ENCODE results near the gene FYN.

Gene FYN

DNA sequence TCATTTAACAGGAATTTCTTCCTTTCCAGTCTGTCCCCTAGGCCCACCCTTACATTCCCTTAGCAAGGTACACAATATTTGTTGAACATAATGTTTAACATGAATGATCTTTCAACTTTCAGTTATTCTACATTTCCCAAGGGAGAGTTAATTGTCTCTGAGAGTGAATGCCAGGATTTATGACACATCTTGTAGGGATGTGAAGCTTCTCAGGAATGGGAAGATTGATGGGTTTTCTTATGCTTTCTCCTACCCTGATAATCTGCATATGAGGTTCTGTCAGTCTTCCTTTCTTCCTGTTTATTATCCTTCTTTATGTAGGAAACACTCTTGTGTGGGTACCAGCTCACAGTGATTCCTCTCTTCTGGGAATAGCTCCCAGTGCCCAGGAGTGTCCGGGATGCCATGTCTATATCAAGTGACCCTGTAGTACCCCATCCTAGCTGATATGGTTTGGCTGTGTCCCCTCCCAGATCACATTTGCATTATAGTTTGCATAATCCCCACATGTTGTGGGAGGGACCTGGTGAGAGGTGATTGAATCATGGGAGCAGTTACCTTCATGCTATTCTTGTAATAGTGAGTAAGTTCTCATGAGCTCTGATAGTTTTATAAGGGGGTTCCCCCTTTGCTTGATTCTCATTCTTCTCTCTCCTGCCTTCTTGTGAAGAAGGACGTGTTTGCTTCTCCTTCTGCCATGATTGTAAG lies 7.1 kb upstream of the FYN start:
- no peaks in the 10 kb centered on the region for H3K36me3 ChIP-seq (ENCODE audit: control insufficient read depth, low read depth, low read length)
- no peaks in the 10 kb centered on the region for H3K27me3 ChIP-seq (ENCODE audit: control insufficient read depth, insufficient read depth, low read length)
- H3K4me3 ChIP-seq (ENCODE audit: low read length): no peak overlapping the region
- no peaks in the 10 kb centered on the region for H3K9me3 ChIP-seq (ENCODE audit: control insufficient read depth, low read depth, low read length)
- H3K9ac ChIP-seq (ENCODE audit: low read length): no peak overlapping the region
- H3K27ac ChIP-seq (ENCODE audit: low read length): no peak overlapping the region
- peaks cover 11% of the 10 kb centered on the region for H3K4me1 ChIP-seq (ENCODE audit: control insufficient read depth, low read depth, low read length)

DNA sequence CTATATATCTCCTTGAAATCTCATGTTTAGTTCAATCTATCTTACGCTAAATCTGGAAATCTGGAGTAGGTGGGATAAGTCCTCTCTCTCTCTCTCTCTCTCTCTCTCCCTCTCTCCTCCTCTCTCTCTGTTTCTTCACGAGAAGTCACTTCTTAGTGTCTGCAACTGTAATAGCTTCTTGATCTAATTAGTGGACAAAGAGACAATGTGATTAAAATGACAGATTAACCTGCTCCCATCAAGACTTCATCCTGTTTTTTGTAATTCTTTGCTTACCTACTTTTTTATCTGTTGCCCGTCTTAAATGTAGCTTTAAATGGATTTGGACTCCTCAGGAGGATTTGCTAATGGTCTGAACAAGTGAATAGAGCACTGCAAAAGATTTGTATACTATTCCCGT lies 2.5 kb upstream of the FYN start:
- Histone ChIP-seq H3K27ac (ENCODE audit: low read length) (no peak overlapping the region), H3K9me3 (ENCODE audit: control insufficient read depth, low read depth, low read length) (no peaks in the 10 kb centered on the region), H3K4me3 (ENCODE audit: low read length) (no peak overlapping the region), H3K9ac (ENCODE audit: low read length) (no peak overlapping the region), H3K4me1 (ENCODE audit: control insufficient read depth, low read depth, low read length) (peaks cover 8% of the 10 kb centered on the region), H3K27me3 (ENCODE audit: control insufficient read depth, insufficient read depth, low read length) (peaks cover 6% of the 10 kb centered on the region), H3K36me3 (ENCODE audit: control insufficient read depth, low read depth, low read length) (no peaks in the 10 kb centered on the region)

GRCh38 chr6:111874025-111874415 lies 768 bp upstream of the FYN start:
- no peaks in the 10 kb centered on the region for H3K36me3 ChIP-seq (ENCODE audit: control insufficient read depth, low read depth, low read length)
- peak overlapping the region; percentile 87 for H3K4me3 ChIP-seq (ENCODE audit: low read length)
- no peak overlapping the region for H3K27ac ChIP-seq (ENCODE audit: low read length)
- H3K4me1 ChIP-seq (ENCODE audit: control insufficient read depth, low read depth, low read length): peaks cover 20% of the 10 kb centered on the region
- peaks cover 6% of the 10 kb centered on the region for H3K27me3 ChIP-seq (ENCODE audit: control insufficient read depth, insufficient read depth, low read length)
- H3K9ac ChIP-seq (ENCODE audit: low read length): peak overlapping the region; percentile 58
- no peaks in the 10 kb centered on the region for H3K9me3 ChIP-seq (ENCODE audit: control insufficient read depth, low read depth, low read length)

- H3K36me3 ChIP-seq (ENCODE audit: control insufficient read depth, low read depth, low read length): no peaks in the 10 kb centered on the region
- peaks cover 23% of the 10 kb centered on the region for H3K4me1 ChIP-seq (ENCODE audit: control insufficient read depth, low read depth, low read length)
- no peak overlapping the region for H3K27ac ChIP-seq (ENCODE audit: low read length)
- H3K9me3 ChIP-seq (ENCODE audit: control insufficient read depth, low read depth, low read length): no peaks in the 10 kb centered on the region
- peaks cover 6% of the 10 kb centered on the region for H3K27me3 ChIP-seq (ENCODE audit: control insufficient read depth, insufficient read depth, low read length)
- peak overlapping the region; percentile 67 for H3K9ac ChIP-seq (ENCODE audit: low read length)
- peak overlapping the region; percentile 74 for H3K4me3 ChIP-seq (ENCODE audit: low read length)
Measured at GRCh38 chr6:111872401-111873177, 663 bp downstream of the FYN start.

- H3K27ac ChIP-seq (ENCODE audit: low read length): peak overlapping the region; percentile 9
- peaks cover 23% of the 10 kb centered on the region for H3K4me1 ChIP-seq (ENCODE audit: control insufficient read depth, low read depth, low read length)
- H3K27me3 ChIP-seq (ENCODE audit: control insufficient read depth, insufficient read depth, low read length): peaks cover 6% of the 10 kb centered on the region
- H3K36me3 ChIP-seq (ENCODE audit: control insufficient read depth, low read depth, low read length): no peaks in the 10 kb centered on the region
- peak overlapping the region; percentile 74 for H3K4me3 ChIP-seq (ENCODE audit: low read length)
- H3K9ac ChIP-seq (ENCODE audit: low read length): peak overlapping the region; percentile 67
- no peaks in the 10 kb centered on the region for H3K9me3 ChIP-seq (ENCODE audit: control insufficient read depth, low read depth, low read length)
Measured at GRCh38 chr6:111871725-111872400, 1.4 kb downstream of the FYN start.

DNA sequence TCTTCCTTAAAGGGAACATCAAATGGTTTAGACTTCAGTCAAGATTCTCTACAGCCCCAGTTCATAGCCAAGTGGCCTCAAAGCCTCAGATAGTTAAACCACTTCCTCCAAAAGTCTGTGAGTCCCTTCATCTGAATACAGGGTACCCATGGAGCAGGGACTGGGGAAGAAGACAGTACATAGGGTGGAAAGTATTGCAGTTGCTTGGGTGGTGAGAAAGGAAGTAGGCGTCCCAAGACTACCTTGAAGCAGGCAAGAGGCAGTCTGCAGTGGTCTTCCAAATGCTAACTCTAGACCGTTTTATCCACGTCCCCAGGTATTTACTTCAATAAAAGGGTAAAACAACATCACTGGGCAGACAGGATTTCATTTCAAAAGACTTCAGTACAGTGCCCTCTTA lies 2.0 kb downstream of the FYN start:
- Histone ChIP-seq H3K36me3 (ENCODE audit: control insufficient read depth, low read depth, low read length) (no peaks in the 10 kb centered on the region), H3K27ac (ENCODE audit: low read length) (no peak overlapping the region), H3K4me3 (ENCODE audit: low read length) (peak overlapping the region; percentile 74), H3K27me3 (ENCODE audit: control insufficient read depth, insufficient read depth, low read length) (peaks cover 6% of the 10 kb centered on the region), H3K4me1 (ENCODE audit: control insufficient read depth, low read depth, low read length) (peaks cover 30% of the 10 kb centered on the region), H3K9me3 (ENCODE audit: control insufficient read depth, low read depth, low read length) (no peaks in the 10 kb centered on the region), H3K9ac (ENCODE audit: low read length) (peak overlapping the region; percentile 67)

GRCh38 chr6:111870742-111871064 lies 2.5 kb downstream of the FYN start:
- H3K9ac ChIP-seq (ENCODE audit: low read length): no peak overlapping the region
- H3K4me1 ChIP-seq (ENCODE audit: control insufficient read depth, low read depth, low read length): peaks cover 35% of the 10 kb centered on the region
- H3K9me3 ChIP-seq (ENCODE audit: control insufficient read depth, low read depth, low read length): no peaks in the 10 kb centered on the region
- no peak overlapping the region for H3K27ac ChIP-seq (ENCODE audit: low read length)
- H3K4me3 ChIP-seq (ENCODE audit: low read length): peak overlapping the region; percentile 74
- H3K27me3 ChIP-seq (ENCODE audit: control insufficient read depth, insufficient read depth, low read length): peaks cover 6% of the 10 kb centered on the region
- H3K36me3 ChIP-seq (ENCODE audit: control insufficient read depth, low read depth, low read length): no peaks in the 10 kb centered on the region

DNA sequence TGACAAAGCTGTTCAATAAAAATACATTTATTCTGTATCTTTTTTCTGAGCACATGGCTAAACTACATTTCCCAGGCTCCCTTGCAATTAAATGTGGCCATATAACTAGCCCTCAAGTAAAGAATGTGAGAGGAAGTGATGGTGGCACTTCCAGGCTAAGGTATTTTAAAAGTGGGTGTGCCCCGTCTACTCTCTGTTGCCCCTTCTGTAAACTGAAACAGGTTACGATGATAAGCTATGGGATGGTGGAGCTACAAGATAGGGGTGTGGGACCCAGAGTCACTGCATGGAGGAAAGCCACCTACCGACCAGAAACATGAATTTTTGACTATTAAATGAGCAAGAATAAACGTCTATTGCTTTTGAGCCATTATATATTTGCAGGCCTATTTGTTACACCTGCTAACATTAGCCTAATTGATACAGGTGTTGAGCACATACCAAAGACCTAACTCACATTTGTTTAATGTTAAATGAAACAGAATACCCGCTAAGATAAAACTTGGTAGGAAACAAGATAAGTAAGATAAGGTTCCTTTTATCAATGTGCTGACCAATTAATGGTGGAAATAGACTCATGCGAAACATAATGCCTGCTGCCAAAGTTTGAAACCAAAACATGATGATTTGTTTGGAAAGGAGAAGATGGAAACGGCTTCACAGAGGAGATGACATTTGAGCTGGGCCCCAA lies 3.1 kb downstream of the FYN start:
- H3K9ac ChIP-seq (ENCODE audit: low read length): no peak overlapping the region
- no peaks in the 10 kb centered on the region for H3K36me3 ChIP-seq (ENCODE audit: control insufficient read depth, low read depth, low read length)
- no peaks in the 10 kb centered on the region for H3K9me3 ChIP-seq (ENCODE audit: control insufficient read depth, low read depth, low read length)
- no peak overlapping the region for H3K4me3 ChIP-seq (ENCODE audit: low read length)
- H3K27me3 ChIP-seq (ENCODE audit: control insufficient read depth, insufficient read depth, low read length): peaks cover 6% of the 10 kb centered on the region
- no peak overlapping the region for H3K27ac ChIP-seq (ENCODE audit: low read length)
- peaks cover 36% of the 10 kb centered on the region for H3K4me1 ChIP-seq (ENCODE audit: control insufficient read depth, low read depth, low read length)

GRCh38 chr6:111866857-111867256 lies 6.4 kb downstream of the FYN start:
- Histone ChIP-seq H3K27ac (ENCODE audit: low read length) (no peak overlapping the region), H3K4me1 (ENCODE audit: control insufficient read depth, low read depth, low read length) (peaks cover 53% of the 10 kb centered on the region), H3K9me3 (ENCODE audit: control insufficient read depth, low read depth, low read length) (no peaks in the 10 kb centered on the region), H3K9ac (ENCODE audit: low read length) (no peak overlapping the region), H3K36me3 (ENCODE audit: control insufficient read depth, low read depth, low read length) (no peaks in the 10 kb centered on the region), H3K4me3 (ENCODE audit: low read length) (no peak overlapping the region), H3K27me3 (ENCODE audit: control insufficient read depth, insufficient read depth, low read length) (no peaks in the 10 kb centered on the region)

- no peaks in the 10 kb centered on the region for H3K27me3 ChIP-seq (ENCODE audit: control insufficient read depth, insufficient read depth, low read length)
- no peak overlapping the region for H3K27ac ChIP-seq (ENCODE audit: low read length)
- peaks cover 56% of the 10 kb centered on the region for H3K4me1 ChIP-seq (ENCODE audit: control insufficient read depth, low read depth, low read length)
- no peak overlapping the region for H3K9ac ChIP-seq (ENCODE audit: low read length)
- H3K4me3 ChIP-seq (ENCODE audit: low read length): no peak overlapping the region
- no peaks in the 10 kb centered on the region for H3K9me3 ChIP-seq (ENCODE audit: control insufficient read depth, low read depth, low read length)
- no peaks in the 10 kb centered on the region for H3K36me3 ChIP-seq (ENCODE audit: control insufficient read depth, low read depth, low read length)
Measured at GRCh38 chr6:111865909-111866546, 7.2 kb downstream of the FYN start.

GRCh38 chr6:111865049-111865585 lies 8.1 kb downstream of the FYN start:
- peaks cover 48% of the 10 kb centered on the region for H3K4me1 ChIP-seq (ENCODE audit: control insufficient read depth, low read depth, low read length)
- no peak overlapping the region for H3K27ac ChIP-seq (ENCODE audit: low read length)
- no peak overlapping the region for H3K4me3 ChIP-seq (ENCODE audit: low read length)
- H3K27me3 ChIP-seq (ENCODE audit: control insufficient read depth, insufficient read depth, low read length): no peaks in the 10 kb centered on the region
- H3K36me3 ChIP-seq (ENCODE audit: control insufficient read depth, low read depth, low read length): no peaks in the 10 kb centered on the region
- H3K9me3 ChIP-seq (ENCODE audit: control insufficient read depth, low read depth, low read length): no peaks in the 10 kb centered on the region
- H3K9ac ChIP-seq (ENCODE audit: low read length): no peak overlapping the region

Data from iPS-18a (cell line).